Measurements from ENCODE around the gene GARNL3. TPM values are rescaled to one million over a fixed set of nuclear protein-coding genes. Genes with fewer than 3 reads are reported as not detected.

The GARNL3 gene
- total and polyA plus RNA-seq, 2 of the 13 experiments (the other 11 are each of a cell fraction or from before 2014, with no cell fraction given) = 3.9 to 11.0 TPM

- TSS peak; percentile 53 for BruUV-seq (replicated peaks)
- ChIA-PET POLR2A (interaction anchor here (0.7 to 4.6 kb wide), 14 partner anchors 9 to 1162 kb away, joined by 3 to 159 read pairs (median 4); partner anchors contain the start of genes LRSAM1, RPL12, SLC2A8 and ZNF79), CTCF (ENCODE audit: low intra/inter-chr PET ratio, low total read pairs) (no interaction called here)
- in situ Hi-C loops (cut with HindIII; ENCODE audit: extremely low pct_ligation_motif_present, low pct_unique_long_range_greater_than_20kb) = no loop called here
- no peaks in the 10 kb centered on the region for H3K9me3 ChIP-seq (ENCODE audit: low read length)
- H3K36me3 ChIP-seq (replicated peaks in 1 of 2; ENCODE audit: control insufficient read depth in 1 of 2, insufficient read depth in 2 of 2, low read length in 2 of 2) = no peaks in the 10 kb centered on the region
- intact Hi-C loops (cut with micrococcal nuclease; ENCODE audit: unreplicated experiment) = loop anchor here (1.0 kb wide), 1 partner anchor 9 kb away; the partner anchor contains the start of gene SLC2A8
- no peaks in the 10 kb centered on the region for H3K79me2 ChIP-seq (ENCODE audit: insufficient read depth, low read length)
- H3K4me1 ChIP-seq (ENCODE audit: insufficient read depth, low read length) = peaks cover 60% of the 10 kb centered on the region
- H3K4me2 ChIP-seq (ENCODE audit: low read depth, low read length) = peak overlapping the region; percentile 86
- peak overlapping the region; percentile 13 to 42 (median 23); a peak in 4 of 6 replicates for H3K4me3 ChIP-seq (replicated peaks in 1 of 3; ENCODE audit: insufficient read depth in 1 of 3, low read depth in 2 of 3, low read length in 3 of 3)
- H3K27me3 ChIP-seq (ENCODE audit: control insufficient read depth in 1 of 2, insufficient read depth in 2 of 2, low read length in 2 of 2) = no peaks in the 10 kb centered on the region
- ATAC-seq (peak; percentile 90), FAIRE-seq (peak; percentile 60), DNase-seq (ENCODE audit: low spot score) (peak; percentile 96)
- H3K27ac ChIP-seq (ENCODE audit: extremely low read length, insufficient read depth, low read length) = peak overlapping the region; percentile 92
- H4K20me1 ChIP-seq (ENCODE audit: insufficient read depth, low read length) = no peaks in the 10 kb centered on the region
- H3K9ac ChIP-seq (ENCODE audit: insufficient read depth, low read depth, low read length) = peak overlapping the region; percentile 77
- 6% methylated on average over 10 of the region's 10 CpGs for WGBS (ENCODE audit: low lambda C conversion rate)
- no peak overlapping the region for H2AFZ ChIP-seq (ENCODE audit: low read length)
- peak; percentile 65; the same call in 1 of the 2 replicates for TF ChIP-seq JUNB (CRISPR knock-in tag; IDR thresholded peaks at IDR 0.05; ENCODE audit: borderline replicate concordance)
- TF ChIP-seq TGIF2 (CRISPR knock-in tag; IDR thresholded peaks at IDR 0.05) = 0 out of 2 replicates have a peak, but pooled peaks have one; percentile 38
- no peak for TF ChIP-seq BORCS8-MEF2B (CRISPR knock-in tag; IDR thresholded peaks at IDR 0.05)
- peak; percentile 69 for TF ChIP-seq HDAC1 (CRISPR knock-in tag; IDR thresholded peaks at IDR 0.05)
- no peak; the same call in 1 of the 2 replicates for TF ChIP-seq ZNF670 (CRISPR knock-in tag; IDR thresholded peaks at IDR 0.05; ENCODE audit: borderline replicate concordance)
- TF ChIP-seq THAP11 (CRISPR knock-in tag; IDR thresholded peaks at IDR 0.05) = peak; percentile 51
- TF ChIP-seq HDAC2 (CRISPR knock-in tag; IDR thresholded peaks at IDR 0.05) = peak; percentile 46; the same call in 1 of the 2 replicates
- TF ChIP-seq TAF1 (CRISPR knock-in tag; IDR thresholded peaks at IDR 0.05) = no peak
- no peak for TF ChIP-seq RAD51 (IDR thresholded peaks at IDR 0.05; ENCODE audit: borderline replicate concordance)
- TF ChIP-seq NR2C2 (CRISPR knock-in tag; IDR thresholded peaks at IDR 0.05; ENCODE audit: borderline replicate concordance) = peak; percentile 77
- no peak; the same call in 1 of the 2 replicates for TF ChIP-seq SMC3 (IDR thresholded peaks at IDR 0.05; ENCODE audit: low read length)
- TF ChIP-seq FOSL2 (CRISPR knock-in tag; IDR thresholded peaks at IDR 0.05) = peak; percentile 96
- TF ChIP-seq MBNL3 (CRISPR knock-in tag; conservative IDR thresholded peaks at IDR 0.05) = no peak
- peak; percentile 18; the same call in 1 of the 2 replicates for TF ChIP-seq ZC3H4 (CRISPR knock-in tag; IDR thresholded peaks at IDR 0.05; ENCODE audit: borderline replicate concordance)
- TF ChIP-seq ZNF143 (CRISPR knock-in tag; IDR thresholded peaks at IDR 0.05) = 0 out of 2 replicates have a peak, but pooled peaks have one; percentile 21
- no peak for TF ChIP-seq SOX6 (IDR thresholded peaks at IDR 0.05)
- TF ChIP-seq SOX6 (CRISPR knock-in tag; IDR thresholded peaks at IDR 0.05) = peak; percentile 63; the same call in 1 of the 2 replicates
- peak; percentile 41; the same call in 1 of the 2 replicates for TF ChIP-seq HNF4G (IDR thresholded peaks at IDR 0.05; ENCODE audit: borderline replicate concordance, low read depth, low read length)
- TF ChIP-seq HNF4G (CRISPR knock-in tag; IDR thresholded peaks at IDR 0.05; ENCODE audit: borderline replicate concordance, low read depth) = no peak
- peak; percentile 23; the same call in 1 of the 2 replicates for TF ChIP-seq DMAP1 (CRISPR knock-in tag; IDR thresholded peaks at IDR 0.05)
- peak; percentile 59 for TF ChIP-seq RARA (CRISPR knock-in tag; IDR thresholded peaks at IDR 0.05)
- TF ChIP-seq, protein P1, sequence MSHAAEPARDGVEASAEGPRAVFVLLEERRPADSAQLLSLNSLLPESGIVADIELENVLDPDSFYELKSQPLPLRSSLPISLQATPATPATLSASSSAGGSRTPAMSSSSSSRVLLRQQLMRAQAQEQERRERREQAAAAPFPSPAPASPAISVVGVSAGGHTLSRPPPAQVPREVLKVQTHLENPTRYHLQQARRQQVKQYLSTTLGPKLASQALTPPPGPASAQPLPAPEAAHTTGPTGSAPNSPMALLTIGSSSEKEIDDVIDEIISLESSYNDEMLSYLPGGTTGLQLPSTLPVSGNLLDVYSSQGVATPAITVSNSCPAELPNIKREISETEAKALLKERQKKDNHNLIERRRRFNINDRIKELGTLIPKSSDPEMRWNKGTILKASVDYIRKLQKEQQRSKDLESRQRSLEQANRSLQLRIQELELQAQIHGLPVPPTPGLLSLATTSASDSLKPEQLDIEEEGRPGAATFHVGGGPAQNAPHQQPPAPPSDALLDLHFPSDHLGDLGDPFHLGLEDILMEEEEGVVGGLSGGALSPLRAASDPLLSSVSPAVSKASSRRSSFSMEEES (CRISPR knock-in tag; IDR thresholded peaks at IDR 0.05) = peak; percentile 44
- TF ChIP-seq POLR2G (IDR thresholded peaks at IDR 0.05; ENCODE audit: low read depth, low read length) = peak; percentile 59; the same call in 1 of the 2 replicates
- peak; percentile 76; the same call in 1 of the 2 replicates for TF ChIP-seq RXRA (CRISPR knock-in tag; IDR thresholded peaks at IDR 0.05)
- TF ChIP-seq, protein P2, sequence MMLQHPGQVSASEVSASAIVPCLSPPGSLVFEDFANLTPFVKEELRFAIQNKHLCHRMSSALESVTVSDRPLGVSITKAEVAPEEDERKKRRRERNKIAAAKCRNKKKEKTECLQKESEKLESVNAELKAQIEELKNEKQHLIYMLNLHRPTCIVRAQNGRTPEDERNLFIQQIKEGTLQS (CRISPR knock-in tag; IDR thresholded peaks at IDR 0.05) = peak; percentile 86
Measured at GRCh38 chr9:127388037-127388855, 123.7 kb downstream of the GARNL3 start.
